Left kidney (tissue), 2 donors: ENCODE results near the gene THOP1. TPM values are rescaled to one million over a fixed set of nuclear protein-coding genes. Genes with fewer than 3 reads are reported as not detected.
A peak's percentile ranks its signal among the peaks of the same experiment; 100 is the strongest.
"Not testable (repeated sequence)": the region's sequence is repeated elsewhere in the genome, so short reads cannot be mapped to it uniquely, and the experiment has no call there.

Experiments used
- DNase-seq: peaks from one replicate; pipeline ENCODE4 v3.0.0-alpha.2; 2013
- polyA plus RNA-seq: library from polyadenylated mRNA; unstranded; fragments of 120-200 nt; gene quantifications from one replicate; pipeline ENCODE4 v1.2.1, GENCODE V29; 2013; ENCODE audit not compliant: insufficient read length

THOP1 gene
- polyA plus RNA-seq, 1 donor: 47.1 TPM

DNA sequence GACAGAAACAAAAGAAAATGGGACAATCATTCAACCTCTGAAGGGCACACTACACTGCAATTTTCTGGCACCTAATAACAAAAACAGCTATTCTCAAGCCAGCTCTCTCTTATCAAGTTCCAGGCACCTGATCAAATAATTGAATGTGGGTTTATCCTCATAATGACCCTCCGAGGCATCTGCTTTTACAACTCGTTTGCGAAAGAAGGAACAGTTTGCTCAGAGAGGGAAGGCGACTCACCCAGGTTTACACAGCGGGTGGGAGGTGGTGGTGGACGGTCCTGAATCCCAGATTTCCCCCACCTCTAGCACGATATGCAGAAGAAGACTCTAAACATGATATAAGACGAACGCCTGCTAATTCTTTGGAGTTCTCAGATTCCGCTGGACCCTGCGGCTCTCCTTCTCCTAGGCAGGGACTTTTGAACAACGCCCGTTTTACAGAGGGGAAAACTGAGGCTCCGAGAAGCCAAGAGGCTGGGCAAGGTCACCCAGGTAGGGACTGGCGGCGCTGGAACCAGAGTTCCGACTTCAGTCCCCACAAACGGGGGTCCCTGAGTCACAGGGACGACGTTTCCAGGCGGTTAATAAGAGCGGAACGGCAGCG is 2.9 kb upstream of the THOP1 start:
- no peak for DNase-seq

DNA sequence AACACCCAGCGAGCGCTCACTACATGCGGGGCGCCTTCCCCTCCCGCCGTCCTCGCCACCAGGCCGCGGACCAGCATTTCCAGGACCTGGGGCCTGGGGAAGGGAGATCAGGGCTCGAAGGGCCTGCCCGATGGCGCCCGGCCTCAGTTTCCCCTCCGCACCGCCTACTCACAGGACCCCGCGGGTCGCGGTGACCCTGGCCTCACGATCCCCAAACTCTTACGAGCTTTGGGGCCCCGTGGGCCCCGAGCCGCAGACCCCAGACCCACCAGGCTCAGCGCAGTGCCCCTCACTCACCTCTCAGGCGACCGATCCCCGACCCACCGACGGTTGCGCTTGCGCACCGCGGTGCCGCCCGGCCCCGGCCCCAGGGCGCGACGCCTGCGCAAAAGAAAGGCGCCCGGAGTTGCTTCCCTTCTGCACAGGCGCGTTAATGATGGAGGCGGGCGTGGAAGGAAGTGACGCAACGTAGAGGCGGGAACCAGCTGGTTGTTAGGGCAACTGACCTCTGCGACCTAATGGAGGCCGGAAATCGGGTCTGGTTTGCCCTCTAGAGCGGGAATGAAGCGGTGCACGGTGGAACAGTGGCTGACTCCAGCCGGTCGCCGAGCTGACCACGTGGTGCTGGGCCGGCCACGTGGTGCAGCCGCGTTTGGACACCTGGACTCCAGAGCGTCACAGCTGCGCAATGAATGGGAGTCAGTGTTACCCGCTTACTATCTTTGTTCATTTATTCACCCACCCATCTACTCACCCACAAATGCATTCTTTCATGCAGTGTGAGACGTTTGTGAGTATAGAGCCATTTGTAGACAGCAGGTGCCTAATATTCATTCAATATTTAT is 2.1 kb upstream of the THOP1 start, which contains the start of gene SGTA:
SGTA (minus strand) TSS at position 338 of the 845 bp plus-strand sequence. CDS start 14,205 bp downstream, outside the sequence.
- DNase-seq: peak; percentile 99

DNA sequence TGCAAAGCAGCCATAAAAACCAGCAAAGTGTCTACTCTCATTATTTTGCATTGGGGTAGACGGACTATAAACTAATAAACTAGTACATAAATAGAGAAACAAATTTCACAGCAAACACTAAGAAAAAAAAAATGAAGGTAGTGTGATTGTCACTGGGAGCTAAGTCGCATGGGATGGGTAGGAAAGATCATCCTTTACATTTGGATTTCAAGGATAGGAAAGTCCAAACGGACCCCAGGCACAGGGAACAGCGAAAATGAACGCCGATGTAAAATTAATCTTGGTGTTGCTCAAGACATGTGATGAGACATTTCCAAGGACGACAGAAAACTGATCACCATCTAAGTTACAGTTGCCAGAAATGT is 1.5 kb upstream of the THOP1 start:
- DNase-seq: no peak

DNA sequence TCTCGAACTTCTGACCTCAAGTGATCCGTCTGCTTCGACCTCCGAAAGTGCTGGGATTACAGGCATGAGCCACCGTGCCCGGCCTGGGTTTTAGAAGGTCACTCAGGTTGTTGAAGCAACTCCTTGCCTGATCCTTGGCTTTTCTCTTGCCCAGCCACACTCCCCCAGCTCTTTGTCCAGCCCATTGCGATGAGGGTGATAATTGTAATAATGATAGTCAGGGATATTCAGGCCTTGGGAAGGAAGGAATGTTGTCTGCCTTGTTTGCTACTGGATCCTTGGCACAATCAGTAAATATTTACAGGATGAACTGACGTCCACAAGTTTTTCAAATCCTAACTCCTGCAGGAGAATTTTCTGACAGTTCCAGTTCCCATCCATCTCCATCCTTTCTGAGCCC is 1.8 kb downstream of the THOP1 start:
- no peak for DNase-seq

DNA sequence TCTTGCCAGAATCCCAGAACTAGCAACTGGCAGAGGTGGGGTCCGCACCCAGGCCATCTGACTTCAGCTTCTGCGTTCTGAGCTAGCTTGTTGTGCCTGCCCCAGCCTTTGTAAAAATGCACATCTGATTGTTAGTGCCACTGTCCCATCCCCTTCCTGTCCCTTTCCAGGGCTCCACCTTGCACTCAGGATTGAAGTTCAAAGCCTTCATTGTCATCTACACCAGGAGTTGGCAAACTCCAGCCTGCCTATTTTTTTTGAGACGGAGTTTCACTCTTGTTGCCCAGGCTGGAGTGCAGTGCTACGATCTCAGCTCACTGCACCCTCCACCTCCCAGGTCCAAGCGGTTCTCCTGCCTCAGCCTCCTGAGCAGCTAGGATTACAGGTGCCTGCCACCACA is 2.9 kb downstream of the THOP1 start:
- no peak for DNase-seq

DNA sequence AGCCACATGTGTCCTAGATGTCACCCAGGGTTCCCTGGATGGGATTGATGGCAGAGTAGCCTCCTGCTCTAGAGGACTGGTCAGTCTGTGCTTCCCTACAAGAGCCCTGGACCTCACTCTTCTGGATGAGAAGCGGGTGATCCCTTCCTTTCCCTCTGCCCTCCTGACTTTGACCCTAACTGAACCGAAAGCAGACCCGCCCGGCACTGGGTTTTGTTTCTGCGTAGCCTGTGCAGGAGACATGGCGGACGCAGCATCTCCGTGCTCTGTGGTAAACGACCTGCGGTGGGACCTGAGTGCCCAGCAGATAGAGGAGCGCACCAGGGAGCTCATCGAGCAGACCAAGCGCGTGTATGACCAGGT is 4.9 kb downstream of the THOP1 start:
- no peak for DNase-seq

DNA sequence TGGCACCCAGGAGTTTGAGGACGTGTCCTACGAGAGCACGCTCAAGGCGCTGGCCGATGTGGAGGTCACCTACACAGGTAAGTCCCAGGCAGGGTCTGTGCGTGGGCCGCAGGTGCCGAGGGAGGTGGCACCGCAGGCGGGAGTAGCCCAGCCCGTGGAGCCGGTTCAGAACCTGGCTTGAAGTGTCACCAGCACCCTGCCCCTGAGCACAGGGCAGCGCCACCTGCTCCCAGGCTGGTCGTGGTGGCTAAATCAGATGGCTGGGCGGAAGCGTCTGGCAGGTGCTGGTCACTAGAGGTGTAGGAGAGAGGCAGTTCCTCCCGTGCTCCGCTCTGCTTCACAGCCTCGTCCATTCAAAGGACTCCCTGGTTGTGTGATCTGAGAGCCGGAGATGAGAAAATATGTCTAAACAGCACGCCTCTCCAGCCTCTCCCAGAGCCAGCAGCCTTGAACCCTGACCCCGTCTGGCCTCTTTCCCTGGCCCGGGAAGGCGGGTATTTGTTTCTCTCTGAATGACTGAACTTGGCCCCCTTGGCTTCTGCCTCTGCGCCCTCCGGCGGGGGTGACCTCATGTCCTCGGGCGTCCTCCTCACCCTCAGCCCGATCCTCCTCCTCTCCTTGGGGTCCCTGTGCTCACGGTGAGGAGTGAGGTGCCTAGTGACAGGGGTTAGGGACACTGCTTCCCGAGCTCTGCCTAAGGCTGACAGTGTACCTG is 5.4 kb downstream of the THOP1 start:
- no peak for DNase-seq

DNA sequence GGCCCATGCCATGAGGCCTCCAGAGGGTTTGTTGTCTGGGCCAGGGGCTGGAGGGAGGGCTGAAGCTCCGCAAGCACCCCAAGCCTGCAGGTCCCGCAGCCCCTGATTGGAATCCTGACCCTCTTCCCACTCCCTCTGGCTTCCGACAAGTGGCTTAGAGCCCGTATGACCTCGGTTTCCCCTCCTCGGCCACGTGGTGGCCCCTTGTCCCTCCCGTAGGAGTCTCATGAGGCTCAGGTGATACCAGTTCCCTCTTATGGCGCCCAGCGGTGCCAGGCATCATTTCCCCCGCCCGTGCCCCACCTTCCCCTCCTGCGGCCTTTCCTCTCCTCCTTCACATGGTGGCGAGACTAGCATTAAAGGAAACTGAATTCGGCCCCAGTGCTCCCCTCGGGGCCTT is 6.1 kb downstream of the THOP1 start:
- DNase-seq: no peak

DNA sequence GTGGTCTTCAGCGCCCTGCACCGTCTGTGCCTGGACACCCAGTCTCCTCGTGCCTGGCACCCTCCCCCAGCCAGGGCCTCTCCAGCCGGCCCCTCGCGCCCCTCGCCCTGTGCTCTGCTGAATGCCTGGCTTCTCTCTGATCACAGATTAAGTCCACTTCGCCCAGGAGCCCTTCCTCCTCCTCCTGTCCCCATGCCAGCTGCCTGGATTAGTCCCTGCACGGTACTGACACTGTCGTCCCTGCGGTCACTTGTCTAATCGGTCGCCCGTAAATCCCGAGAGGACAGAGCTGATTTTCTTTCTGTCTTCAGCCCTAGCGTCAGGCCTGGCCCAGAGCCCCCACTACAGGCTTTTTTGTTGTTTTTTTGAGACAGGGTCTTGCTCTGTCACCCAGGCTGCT is 6.6 kb downstream of the THOP1 start:
- no peak for DNase-seq

DNA sequence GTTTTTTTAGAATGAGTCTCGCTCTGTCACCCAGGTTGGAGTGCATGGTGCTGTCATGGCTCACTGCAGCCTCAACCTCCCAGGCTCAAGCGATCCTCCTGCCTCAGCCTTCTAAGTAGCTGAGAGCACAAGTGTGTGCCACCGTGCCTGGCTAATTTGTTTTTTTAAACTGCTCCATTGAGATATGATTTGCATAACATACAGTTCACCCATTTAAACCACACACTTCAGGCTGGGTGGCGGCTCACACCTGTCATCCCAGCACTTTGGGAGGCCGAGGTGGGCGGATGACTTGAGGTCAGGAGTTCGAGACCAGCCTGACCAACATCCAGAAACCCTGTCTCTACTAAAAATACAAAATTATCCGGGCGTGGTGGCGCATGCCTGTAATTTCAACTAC is 7.4 kb downstream of the THOP1 start:
- DNase-seq: not testable (repeated sequence)

DNA sequence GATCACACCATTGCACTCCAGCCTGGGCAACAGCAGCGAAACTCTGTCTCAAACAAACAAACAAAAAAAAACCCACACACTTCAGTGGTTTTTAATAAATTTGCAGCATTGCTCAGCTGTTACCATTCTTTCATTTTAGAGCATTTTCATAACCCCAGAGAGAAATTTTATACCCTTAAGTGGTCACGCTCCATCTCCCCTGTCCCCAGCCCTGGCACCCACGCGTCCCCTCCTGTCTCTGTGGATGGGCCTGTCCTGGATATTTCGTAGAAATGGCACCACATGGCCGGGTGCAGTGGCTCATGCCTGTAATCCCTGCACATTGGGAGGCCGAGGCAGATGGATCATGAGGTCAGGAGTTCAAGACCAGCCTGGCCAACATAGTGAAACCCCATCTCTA is 7.8 kb downstream of the THOP1 start:
- no peak for DNase-seq

DNA sequence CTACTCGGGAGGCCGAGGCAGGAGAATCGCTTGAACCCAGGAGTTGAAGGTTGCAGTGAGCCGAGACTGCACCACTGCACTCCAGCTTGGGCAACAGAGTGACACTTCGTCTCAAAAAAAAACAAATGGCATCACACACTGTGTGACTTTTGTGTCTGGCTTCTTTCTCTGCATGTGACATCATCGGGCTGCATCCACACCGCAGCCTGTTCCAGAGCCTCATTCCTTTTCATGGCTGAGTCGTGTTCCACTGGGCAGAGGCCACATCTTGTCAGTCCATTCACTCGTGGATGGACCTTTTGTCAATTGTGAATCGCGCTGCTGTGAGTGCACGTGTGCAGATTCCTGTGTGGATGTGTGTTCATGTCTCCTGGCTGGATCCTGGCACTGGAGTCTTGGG is 8.3 kb downstream of the THOP1 start:
- no peak for DNase-seq

DNA sequence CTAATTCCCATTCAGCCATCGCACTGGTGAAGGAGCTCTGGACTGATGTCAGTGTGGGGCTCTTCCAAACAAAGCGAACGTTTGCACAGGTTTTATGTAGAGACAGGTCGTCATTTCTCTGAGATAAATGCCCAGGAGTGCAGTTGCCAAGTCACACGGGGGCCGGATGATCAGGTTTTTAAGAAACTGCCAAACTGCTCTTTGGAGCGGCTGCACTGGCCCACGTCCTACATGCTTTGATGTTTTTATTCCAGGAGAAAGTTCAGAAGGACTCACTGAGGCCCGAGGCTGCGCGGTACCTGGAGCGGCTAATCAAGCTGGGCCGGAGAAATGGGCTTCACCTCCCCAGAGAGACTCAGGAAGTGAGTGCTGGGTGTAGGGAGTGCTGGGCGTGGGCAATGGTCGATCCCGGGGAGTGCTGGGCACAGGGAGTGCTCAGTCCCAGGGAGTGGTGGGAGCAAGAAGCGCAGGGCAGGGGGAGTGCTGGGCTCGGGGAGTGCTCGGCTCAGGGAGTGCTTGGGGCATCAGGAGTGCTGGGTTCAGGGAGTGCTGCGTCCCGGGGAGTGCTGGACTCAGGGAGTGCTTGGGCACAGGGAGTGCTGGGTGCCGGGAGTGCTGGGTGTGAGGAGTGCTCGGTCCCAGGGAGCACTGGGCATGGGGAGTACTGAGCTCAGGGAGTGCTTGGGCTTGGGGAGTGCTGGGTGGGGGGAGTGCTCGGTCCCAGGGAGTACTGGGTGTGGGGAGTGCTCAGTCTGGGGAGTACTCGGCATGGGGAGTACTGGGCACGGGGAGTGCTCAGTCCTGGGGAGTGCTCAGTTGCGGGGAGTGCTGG is 10.7 kb downstream of the THOP1 start:
- DNase-seq: no peak

DNA sequence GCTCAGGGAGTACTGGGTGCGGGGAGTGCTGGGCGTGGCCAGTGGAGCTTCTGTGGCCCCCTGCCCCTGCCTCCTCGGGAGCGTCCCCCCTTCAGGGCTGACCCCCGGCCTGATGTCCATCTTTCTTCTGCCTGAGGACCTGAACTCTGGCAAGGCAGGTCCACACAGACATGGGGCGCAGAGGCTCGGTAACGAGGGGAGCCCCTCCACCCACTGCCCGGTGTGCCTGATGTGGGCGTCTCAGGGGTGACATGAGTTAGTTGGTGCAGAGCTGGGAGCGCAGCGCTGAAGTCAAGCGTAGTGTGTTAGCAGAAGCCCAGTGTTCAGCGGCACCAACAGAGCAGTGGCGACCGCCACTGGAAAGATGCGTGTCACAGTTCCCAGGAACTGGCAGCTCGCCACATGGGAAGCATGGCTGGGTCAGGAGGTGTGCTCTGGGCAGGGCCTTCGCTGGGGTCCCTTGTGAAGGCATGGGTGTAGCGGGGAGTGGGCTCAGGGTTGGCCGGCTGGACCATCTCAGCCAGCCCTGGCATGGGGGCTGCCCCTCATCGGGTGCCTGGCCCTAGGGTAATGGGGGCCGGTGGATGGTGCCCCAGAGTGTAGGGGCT is 11.5 kb downstream of the THOP1 start:
- no peak for DNase-seq

DNA sequence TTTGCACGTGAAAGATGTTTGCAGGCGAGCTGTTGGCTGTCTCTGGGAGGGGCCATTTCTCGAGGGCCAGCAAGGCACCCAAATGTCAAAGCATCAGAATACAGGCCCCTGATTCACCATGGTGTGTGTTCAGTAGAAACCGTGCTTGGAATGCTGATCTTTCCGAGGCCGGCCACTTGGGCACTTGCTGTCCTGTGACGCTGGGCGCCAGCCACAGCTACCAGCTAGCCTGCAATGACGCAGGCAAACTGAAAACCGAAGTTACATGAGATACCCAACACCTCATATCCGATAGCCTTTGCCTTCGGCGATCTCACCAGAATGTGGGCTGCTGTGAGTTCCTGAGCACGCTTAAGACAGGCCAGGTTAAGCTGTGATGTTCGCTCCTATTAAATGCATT is 12.0 kb downstream of the THOP1 start:
- DNase-seq: no peak

DNA sequence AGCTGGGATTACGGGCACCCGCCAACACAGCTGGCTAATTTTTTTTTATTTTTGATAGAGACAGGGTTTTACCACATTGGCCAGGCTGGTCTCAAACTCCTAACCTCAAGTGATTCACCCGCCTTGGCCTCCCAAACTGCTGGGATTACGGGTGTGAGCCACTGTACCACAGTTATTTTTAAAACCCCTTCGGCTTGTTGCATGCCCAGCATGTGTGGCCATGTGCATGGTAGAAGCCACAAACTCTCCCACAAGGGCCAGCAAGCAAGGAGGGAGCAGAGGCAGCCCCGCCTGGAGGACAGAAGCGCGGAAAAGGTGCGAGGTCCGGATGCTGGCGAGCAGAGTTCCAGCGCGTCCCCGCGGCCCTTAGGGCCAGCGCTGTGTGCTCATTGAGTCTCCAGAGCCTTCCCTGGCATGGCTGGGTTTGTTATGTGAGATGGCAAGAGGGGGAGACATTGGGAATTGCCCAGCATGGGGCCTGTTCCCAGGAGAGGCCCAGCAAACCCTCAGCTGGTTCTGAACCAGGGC is 12.9 kb downstream of the THOP1 start:
- DNase-seq: no peak

DNA sequence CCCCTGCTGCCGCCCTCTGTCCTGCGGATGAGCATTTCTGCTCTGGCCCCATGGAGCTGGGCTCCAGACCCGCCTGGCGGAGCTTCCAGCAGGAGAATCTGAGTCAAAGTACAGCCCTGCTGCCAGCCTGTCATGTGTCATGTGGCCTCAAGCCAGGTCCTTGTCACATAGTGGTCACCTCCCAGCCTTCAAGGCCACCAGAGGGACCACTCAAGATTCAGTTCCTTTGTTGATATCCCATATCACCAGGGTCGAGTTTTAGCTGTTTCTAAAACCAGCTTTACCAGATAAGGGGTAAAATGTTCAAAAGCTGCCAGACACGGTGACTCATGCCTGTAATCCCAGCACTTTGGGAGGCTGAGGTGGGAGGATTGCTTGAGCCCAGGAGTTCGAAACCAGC is 13.4 kb downstream of the THOP1 start:
- no peak for DNase-seq

DNA sequence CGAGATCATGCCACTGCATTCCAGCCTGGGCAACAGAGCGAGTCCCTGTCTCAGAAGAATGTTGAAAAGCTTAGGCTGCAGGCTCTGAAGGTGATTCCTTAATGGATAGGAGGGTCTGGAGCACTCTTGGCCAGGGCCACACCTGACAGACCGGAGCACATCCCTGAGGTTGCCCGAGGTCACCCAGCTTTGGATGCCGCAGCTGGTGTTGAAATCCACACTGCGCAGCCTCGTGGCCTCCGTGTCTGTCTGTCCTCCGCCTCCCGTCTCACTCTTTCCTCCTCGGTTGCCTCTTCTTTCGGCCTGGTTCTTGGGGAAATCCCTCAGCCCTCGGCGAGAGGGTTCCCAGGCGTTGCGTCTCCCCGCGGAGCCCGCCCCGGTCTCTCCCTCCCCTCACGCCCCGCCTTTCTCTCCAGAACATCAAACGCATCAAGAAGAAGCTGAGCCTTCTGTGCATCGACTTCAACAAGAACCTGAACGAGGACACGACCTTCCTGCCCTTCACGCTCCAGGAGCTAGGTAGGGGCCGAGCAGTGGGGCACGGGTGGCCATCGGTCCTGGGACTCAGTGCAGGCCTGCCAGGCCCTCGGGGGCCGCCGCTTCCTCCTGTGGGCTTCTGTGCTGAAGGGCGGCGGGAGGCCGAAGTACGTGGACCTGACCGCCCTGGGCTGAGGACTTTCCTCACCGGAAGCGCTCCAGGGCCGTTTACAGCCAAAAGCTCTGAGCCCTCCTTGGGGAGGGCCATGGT is 14.1 kb downstream of the THOP1 start:
- no peak for DNase-seq

DNA sequence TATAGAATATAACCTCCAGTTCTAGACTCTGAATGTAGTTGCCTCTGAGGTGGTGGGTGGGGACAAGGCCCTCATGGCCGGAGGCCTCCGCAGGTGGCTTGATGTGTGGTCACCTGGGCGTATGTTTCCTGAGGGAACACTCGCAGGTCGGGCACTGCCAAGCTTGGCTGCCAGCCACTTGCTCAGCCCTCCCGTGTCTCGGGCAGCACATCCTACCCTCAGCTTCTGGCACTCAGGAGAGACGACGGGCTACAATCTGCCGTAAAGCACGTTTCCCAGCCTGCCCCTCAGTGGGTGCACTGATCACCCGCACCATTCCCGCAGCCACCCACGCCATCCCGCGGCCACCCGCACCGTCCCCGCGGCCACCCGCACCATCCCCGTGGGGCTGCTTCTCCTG is 15.2 kb downstream of the THOP1 start:
- no peak for DNase-seq

DNA sequence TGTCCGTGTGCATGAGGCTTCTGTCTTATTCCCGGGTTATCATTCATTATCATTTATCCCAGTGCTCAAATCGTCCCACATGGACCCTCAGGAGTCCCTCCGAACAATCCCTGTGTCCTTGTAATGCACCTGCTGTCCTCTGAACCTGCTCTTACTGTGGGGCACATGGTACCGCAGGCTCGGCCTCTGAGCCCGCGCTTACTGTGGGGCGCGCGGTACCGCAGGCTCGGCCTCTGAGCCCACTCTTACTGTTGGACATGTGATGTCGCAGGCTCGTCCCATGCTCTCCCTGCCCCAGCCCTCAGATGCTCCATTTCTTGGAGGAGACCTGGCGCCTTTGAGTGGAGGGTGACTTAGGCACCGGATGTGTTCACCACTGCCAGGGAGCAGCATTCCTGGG is 17.5 kb downstream of the THOP1 start:
- DNase-seq: no peak
